ENCODE data around the gene RUNX1.

Gene RUNX1

DNA sequence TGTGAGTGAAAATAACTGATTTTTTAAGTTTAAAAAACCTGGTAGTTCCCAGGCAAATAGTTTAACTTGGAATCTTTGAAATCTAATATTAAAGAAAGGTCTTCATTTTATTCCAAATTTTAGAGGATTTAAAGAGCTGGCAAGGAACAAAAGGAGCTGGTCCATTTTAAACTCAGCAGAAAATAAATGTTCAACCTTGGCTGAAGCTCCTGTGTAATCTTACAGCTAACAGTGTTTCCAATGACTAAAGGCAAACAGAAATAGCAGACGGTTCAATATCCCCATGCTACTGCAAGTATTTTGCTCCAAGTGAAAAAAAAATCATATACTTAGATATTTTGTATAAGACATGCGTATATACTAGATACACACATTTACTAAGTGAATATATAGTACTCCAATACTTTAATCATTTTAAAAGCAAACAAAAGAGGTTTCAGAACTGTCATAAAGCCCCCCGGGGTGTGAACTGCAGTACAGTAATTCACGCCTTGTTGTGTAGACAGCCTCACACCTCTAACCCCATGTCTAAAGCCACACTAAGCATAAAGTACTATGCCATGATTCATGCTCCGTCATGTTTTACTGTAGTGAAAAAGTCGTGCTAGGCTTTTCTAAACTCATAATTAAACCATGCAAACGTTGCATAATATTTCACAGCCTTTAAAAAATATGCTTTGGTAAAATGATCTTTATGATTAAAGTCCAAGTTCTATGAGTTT is 248.1 kb downstream of the RUNX1 start:
- no peak for DNase-seq

DNA sequence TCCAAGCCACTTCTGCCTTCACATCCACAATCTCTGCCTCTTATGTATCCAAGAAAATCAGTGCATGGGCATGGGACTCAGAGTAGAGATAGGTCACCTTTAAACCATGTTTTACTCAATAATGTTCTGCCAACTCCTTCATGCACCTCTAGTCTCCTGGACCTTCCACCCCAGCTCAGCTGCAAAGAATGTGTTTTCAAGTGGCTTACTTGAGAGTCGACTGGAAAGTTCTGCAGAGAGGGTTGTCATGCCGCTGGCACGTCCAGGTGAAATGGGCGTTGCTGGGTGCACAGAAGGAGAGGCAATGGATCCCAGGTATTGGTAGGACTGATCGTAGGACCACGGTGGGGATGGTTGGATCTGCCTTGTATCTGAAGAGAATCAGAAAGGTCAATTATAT is 250.0 kb downstream of the RUNX1 start:
- DNase-seq = no peak

DNA sequence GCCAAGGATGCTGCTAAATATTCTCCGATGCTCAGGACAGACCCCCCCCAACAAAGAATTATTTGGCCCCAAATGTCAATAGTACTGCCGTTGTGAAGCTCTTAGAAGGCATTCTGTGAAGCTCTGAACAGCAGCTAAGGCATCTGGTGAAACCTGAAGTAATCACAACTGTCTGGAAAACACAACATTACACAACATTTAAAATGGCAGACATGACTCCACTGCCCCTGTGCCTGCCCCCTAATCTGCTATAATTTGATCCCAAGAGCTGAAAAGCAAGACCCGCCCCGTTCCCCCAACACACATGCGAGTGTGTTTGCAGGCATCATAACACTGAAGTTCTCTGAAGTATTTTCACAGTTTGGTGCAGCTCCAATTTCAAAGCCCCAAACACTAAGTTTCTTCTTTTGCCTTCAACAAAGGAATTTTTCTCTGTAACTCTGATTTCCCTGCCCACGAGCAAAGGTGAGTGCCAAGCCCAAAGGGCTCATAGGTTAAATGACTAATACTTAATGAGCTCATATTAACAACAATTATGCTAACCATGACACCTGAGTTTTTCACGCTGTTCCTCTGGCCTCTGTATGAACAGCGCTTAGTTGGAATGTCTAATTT is 251.1 kb downstream of the RUNX1 start:
- no peak for DNase-seq

DNA sequence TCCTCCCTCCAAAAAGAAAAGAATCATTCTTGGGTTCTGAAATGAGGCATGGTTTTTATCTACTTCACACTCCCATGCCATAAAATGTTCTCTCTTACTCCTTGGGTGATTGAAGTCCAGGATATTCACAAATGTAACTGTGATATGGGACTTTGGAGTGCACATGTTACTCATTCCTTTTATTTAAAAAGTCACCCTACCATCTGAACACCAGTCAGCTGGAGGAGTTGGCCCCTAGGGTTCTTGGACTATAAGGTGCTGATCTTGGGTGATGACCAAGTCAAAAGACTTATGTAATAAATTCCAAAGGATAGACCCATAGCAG is 251.9 kb downstream of the RUNX1 start:
- no peak for DNase-seq

DNA sequence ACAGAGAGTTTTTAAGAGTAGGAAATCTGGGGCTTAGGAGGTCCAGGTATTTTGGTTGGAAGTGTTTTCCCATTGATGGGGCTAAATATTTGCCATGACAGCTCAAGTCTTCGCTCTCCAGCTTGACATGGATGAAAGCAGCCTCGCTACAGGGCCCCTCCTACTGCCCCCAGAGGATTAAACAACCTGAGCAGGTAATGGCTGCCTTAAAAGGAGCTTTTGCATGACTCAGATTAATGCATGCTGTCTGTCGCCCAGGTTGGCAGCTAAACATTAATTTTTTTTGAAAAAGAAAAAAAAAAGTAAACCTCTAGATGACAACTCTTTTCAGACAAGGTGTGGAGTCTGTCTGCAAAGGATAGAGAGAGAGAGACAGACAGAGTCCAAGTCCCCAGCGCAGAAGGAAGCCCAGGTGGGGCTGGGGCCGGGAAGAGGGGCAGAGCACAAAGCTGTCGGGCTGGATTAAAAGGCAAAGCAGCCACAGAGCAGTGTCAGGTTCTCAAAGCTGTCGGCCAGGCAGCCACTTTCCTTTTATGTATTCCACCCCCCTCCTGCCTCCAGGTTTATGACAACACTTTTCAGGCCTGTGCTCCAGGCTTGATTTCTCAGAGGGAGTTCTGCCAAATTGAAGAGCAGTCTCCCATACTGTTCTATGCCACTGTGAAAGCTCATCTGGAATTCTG is 252.4 kb downstream of the RUNX1 start:
- DNase-seq = no peak

DNA sequence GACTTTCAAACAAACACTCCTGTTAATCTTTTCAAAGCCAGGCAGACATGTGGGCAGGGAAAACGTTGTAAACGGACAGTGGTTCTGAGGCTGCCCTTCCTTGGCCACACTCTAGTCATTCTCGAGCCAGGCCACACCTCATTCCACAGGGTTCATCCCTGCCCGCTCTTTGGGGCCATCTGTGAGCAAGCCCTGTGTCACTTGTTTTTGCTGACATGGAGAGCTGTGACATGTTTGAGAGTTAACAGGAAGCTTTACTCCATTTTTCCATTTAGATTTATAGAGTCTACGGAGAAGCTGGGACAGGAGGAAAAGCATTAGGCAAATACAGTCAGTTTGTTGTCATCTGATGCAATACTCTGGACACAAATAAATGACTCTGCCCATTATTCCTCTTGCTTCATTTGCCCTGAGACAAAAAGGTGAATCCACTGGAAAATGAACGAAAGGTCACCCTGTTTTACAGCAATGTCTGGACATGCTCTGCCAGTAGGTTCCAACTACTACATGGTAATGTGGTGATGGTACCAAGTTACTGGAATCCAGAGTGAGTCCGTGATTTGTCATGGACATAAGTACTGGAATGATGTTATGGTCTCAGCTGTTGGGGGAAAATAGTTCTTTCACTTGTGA is 253.4 kb downstream of the RUNX1 start:
- no peak for DNase-seq

DNA sequence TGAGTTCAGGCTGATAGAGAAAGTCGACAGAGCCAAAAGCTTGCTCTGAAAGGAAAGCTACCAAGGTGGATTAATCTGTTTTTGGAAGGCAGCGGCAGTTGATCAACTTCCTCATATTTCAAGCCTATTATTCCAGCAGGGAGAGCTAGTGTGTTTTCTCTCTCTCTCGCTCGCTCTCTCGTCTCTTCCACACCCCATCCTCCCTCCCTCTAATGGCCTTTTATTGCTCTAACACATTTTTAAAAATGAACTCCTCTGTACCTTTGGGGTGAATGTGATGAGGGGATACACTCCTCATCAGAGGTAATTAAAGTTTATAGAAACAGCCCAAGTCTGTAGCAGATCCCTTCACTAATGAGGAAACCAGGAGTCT is 253.9 kb downstream of the RUNX1 start:
- DNase-seq = no peak

DNA sequence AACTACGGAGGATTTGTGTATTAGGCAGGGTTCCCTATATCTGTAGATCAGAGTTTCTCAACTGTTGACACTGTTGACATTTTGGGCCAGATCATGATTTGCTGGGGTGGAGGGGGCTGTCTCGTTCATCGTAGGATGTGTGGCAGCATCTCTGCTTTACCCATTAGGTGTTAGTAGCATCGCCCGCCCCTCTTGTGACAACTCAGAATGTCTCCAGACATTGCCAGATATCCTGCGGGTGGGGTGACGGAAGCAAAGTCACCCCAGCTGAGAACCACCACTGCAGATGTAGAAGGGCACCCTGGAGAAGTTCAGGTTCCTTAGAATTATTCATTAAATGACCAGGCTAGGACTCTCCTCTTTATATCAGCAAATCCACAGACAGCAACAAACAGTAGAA is 254.4 kb downstream of the RUNX1 start:
- DNase-seq = no peak

DNA sequence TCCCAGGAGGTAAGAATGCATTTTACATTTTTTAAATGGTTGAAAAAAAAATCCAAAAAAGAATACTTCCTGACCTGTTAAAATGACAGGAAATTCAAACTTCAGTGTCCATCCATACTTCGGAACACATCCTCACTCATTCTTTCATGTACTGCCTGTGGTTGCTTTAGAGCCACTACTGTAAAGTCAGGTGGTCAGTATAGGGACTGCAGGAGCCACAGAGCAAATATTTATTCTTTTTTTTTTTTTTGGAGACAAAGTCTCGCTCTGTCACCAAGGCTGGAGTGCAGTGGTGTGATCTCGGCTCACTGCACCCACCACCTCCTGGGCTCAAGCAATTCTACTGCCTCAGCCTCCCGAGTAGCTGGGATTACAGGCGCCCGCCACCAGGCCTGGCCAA is 255.6 kb downstream of the RUNX1 start:
- DNase-seq = no peak

DNA sequence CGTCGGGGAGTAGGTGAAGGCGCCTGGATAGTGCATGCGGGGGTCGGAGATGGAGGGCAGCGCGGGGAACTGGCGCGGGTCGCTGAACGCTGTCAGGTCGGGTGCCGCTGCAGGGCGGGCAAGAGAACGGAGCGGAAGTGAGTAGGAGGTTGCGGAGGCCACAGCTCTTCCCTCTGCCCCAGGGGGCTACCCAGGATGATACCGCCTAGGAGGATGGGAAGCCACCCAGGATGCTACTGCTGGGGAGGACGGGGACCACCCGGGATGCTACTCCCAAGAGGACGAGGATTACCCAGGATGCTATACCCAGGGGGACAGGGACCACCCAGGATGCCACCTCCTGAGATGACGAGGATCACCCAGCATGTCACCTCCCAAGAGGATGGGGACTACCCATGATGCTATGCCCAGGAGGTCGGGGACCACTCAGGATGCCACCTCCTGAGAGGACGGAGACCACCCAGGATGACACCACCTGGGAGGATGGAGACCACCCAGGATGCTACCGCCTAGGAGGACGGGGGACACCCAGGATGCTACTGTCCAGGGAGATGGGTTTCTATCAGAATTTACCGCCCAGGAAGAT is 256.5 kb downstream of the RUNX1 start:
- no peak for DNase-seq

DNA sequence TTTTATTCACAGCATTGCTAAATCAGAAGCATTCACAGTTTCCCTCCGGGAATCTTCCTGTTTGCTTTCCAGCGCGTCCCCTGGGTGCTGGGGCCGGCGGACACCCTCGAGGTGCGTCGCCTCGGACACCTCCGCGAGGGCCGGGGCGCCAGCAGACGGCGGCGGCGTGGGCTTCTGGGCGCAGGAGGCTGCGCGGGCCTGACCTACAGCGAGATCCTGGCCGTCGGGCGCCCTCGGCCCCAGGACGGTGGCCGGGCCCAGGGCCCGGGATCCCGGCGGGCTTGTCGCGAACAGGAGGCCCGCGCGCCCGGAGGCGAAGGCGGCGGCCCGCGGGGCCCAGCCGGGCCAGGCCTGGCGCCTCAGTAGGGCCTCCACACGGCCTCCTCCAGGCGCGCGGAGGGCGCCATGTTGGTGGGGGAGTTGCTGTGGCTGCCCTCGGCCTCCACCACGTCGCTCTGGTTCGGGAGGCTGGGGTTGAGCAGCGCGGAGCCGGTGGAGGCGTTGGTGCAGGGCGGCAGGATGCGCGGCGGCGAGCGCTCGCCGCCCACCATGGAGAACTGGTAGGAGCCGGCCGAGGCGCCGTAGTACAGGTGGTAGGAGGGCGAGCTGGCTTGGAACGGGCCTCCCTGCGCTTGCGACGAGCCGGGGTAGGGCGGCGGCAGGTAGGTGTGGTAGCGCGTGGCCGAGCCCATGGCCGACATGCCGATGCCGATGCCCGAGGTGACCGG is 257.2 kb downstream of the RUNX1 start:
- no peak for DNase-seq

DNA sequence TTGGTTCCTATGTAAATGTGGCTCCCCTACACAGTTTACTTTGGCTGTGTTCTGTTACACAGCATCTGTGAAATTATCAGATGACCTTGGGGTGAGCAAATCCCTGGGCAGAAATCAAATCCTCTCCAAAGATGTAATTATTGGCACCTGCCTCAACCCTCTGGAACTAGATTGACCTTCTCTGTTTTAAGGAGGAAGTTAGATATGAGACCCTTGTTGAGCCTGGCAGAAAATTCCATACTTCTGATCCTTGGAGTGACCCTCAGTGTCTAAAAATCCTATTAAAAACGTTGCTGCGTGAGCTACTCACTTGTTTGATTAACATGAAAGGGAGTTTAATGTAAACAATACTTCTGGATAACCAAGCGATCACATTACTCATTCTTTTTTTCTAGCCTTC is 258.3 kb downstream of the RUNX1 start:
- DNase-seq = no peak

DNA sequence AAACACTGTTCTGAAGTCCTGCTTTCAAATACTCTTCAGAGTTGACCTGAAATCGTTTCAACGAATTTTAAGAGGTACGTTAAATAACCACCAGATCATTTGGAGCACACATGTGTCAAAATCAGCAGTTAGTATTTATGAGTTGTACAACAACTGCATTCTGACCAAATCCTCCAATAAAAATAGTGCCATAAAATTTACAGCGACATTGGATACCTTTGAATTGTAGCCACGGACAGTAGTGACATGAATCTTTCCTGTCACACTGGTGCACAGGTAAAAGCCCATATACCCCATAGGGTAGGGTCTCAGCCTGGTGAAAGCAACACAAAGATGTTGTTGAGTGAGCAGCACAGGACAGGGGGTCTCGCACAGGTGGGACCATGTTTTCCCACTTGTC is 258.8 kb downstream of the RUNX1 start:
- no peak for DNase-seq

DNA sequence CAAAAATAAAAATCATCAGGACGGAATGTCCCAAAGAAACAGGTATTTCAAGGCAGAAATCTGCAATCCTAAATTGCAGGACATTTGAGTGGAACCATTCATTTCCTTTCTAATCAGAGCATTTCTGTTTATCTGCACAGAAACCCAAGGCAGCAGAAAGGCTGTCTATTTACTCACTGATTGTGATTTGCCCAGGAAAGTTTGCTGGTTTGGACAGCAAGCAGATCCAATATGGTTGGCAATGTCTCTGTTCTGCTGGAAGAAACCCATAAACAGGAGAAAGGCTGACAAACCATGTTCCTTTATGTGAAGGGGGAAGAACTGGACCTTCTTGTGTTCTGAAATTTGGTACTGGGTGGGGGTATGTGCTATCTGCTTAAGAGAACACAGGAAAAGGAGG is 260.2 kb downstream of the RUNX1 start:
- DNase-seq = no peak

DNA sequence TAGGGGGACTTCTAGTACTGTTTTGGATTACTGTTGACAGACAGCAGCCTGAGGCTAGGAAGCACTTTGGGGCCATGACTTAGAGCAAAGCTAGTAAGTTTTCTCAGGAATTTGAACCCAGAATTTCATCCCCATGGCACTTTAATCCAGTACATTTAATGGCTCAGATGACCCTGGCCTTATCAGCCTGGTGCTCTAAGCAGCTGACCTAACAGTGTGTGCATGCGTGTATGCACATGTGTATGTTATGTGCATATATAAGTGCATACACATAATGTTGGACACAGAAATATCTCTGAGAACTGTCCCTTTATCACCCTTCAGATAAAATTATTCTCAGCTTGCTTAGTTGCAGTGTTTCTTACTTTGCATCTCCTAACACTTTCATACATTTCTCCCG is 265.3 kb downstream of the RUNX1 start:
- no peak for DNase-seq

DNA sequence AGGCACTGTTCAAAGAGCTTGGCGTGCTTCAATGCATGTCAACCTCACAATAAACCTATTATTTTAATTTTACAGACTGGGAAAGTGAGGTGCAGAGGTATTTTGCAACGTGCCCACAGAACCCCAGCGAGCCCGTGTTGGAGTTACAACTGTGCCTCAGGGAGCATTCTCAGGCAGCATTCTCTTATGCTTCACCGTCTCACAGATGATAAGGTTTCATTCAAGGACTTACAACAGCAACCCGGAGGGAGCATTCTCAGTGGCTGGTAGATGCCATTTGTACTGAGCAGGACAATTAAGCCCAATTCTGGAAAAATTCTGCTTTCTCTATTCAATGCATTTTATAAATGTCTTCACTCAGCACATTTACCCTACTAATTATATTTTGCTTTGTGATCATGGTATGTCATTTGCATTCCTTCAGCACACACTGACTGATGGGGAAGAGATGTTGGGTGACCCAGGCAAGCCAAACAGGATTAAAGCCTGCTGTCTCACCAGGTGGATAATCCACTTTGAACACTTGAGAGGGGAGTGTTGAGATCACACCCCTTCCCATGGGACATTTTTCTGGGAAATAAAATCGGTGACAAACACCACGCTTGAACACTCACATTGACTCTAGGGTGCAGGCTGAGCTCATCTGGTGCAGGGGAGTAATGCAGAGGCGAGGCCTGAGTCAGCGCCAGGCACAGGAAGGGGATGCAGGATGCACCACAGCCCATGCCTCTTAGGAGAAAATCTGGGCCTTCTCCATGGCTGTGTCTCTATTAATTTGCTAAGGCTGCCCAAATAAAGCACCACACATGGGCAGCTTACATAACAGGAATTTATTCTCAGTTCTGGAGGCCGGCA is 266.4 kb downstream of the RUNX1 start:
- DNase-seq = no peak

DNA sequence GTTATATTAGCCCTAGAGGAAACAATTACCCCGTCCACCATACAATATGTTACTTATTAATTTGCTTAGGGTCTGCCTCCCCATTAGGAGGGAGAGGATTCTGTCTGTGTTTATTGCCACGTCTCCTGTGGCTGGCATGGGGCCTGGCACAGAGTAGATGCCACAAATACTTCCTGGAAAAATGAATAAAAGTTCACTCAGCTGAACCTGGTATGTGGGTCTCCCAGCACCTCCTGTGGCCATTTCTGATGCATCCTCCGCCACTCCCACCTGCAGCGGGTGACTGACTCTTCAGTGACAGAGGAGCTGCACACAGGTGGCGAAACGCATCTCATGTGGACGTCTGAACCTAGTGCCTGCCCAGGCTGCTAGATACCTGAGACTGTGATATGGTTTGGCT is 267.6 kb downstream of the RUNX1 start:
- DNase-seq = no peak

DNA sequence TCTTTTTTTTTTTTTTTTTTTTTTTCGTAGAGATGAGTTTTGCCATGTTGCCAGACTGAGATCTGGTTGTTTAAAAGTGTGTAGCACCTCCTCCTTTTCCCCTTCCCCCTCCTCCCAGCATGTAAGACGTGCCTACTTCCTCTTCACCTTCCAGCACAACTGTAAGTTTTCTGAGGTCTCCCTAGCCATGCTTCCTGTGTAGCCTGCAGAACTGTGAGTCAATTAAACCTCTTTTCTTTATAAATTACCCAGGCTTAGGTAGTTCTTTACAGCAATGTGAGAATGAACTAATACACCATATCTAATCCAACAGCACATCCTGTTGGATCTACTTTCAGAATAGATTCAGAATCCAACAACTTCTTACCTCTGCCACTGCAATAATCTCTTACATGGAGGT is 269.2 kb downstream of the RUNX1 start:
- DNase-seq = no peak

DNA sequence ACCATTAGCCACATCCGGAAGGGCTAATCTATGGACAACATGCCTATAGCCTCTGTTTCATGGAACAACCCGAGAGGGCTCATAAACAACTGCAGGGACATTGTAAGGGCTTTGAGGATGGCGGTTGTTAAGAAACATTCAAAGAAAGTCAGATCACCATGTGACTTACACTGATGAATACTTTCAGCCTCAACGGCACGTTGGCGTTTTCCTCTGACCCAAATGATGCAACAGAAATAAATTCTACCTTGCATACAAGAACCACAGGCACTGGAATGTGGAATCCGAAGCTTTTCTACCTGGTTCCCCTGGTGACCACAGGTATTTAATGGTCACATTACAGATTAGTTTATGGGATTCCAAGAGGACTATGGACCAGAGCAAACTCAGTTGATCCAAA is 273.3 kb downstream of the RUNX1 start:
- no peak for DNase-seq

DNA sequence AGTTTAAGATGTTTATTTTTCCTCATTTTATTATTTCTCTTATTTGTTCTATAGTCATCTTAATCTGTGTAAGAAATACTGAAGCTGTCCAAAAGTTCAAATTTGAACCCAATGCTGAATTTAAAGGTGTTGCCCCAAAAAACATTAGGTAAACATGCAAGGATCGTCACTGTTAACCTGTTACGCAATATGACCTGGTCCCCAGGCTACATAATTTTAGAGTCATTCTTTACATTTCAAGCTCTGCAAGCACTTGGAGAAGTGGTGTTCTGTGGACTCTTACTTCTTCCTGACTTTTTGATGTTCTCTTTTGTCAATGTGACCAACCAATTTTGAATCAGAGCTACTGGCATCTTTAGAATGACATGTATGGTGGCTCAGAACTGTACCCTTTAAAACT is 274.4 kb downstream of the RUNX1 start:
- DNase-seq = no peak

DNA sequence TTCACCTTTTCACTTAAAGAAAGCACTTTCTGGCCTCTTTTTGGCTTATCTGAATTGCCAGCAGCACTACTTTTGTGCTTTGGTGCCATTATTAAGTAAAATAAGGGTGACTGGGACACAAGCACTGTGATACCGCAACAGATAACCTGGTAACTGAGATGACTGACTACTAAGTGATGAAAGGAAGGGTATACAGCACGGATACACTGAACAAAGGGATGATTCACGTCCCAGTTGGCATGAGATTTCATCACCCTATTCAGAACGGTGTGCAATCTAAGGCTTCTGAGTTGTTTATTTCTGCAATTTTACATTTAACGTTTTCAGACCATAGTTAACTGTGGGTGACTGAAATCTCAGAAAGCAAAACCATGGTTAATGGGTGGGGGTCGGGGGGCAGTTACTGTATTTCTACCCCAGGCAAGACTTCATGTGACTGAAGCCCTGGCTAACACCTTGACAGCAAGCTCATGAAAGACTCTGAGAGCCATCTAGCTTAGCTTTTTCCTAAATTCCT is 277.5 kb downstream of the RUNX1 start:
- DNase-seq = no peak

DNA sequence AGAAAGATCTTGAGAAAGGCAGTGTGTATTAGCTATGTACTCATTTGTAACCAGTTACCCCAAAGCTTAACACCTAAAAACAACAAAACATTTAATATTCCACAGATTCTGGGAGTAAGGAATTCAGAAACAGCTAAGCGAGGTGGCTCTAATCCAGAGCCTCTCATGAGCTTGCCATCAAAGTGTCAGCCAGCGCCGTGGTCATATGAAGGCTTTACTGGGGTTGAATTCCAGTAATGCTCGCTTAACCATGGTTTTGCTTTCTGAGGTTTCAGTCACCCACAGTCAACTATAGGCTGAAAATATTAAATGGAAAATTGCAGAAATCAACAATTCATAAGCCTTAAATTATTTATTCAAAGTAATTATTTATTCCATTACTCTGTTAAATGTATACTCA is 278.5 kb downstream of the RUNX1 start:
- no peak for DNase-seq
